Inferior parietal cortex (tissue), 1 donor: ENCODE measurements around the gene THNSL1.
"Not testable (repeated sequence)": the region's sequence is repeated elsewhere in the genome, so short reads cannot be mapped to it uniquely, and the experiment has no call there.

Source experiments
- DNase-seq: peaks from one replicate; pipeline ENCODE4 v3.0.0-alpha.2; 2016; ENCODE audit errors: extremely low spot score

THNSL1 gene

DNA sequence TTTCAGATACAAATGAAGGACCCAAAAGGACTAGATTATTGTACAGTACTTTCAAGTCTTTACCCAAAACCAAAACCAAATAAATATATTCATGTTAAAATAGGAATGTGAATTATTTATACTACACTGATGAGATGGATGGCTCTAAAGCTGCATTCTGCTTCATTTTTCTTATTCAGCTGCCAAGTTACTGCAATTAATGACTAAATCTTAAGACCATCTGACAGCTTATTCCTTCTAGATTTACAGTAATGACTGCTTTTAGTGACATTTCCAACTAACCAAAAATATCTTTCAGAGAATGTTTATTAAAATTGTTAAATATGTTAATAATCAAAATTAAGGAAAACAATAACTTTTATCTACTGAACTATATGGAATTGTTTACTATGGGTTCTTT is 21.3 kb upstream of the THNSL1 start:
- DNase-seq: no peak

DNA sequence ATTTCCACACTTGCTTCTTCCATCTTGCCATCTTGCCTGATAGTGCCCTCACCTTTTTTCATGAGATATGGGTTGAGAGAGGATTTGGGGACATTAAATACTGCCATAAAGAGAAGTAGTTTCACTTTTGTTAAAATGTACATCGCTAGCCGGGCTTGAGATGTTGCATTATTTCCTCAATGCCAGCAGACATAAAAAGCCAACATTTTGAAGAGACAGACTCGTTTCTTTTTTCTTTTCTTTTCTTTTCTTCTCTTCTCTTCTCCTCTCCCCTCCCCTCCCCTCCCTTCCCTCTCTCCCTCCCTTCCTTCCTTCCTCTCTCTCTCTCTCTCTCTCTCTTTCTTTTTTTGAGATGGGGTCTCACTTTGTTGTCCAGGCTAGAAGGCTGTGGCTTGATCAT is 18.4 kb upstream of the THNSL1 start:
- no peak for DNase-seq

DNA sequence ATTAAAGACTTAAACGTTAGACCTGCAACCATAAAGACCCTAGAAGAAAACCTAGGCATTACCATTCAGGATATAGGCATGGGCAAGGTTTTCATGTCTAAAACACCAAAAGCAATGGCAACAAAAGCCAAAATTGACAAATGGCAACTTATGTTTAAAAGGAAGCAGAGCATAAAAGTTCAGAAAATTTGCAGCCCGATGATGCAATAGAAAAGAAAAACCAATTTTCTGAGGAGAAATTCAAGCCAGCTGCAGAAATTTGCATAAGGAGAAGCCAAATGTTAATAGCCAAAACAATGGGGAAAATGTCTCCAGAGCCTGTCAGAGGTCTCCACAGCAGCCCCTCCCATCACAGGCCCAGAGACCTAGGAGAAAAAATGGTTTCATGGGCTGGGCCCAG is 4.8 kb upstream of the THNSL1 start:
- DNase-seq: not testable (repeated sequence)

DNA sequence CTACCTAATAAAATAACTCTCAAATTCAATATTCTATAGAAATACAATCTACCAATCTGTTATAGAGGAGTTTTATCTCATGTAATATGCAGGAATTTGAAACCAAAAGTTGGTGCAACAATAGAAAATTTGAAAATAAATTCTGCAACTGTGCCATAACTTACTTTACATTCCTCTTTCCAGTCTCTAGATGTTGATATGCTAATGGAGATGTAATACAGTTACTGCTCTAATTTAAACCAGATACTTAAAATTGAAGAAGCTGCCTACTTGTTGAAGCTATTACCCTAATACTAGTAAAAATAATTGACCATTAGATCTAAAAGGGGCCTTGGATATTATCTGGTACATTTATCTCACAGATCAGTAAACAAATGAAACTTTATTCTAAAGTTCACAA is 1.8 kb upstream of the THNSL1 start:
- DNase-seq: no peak

DNA sequence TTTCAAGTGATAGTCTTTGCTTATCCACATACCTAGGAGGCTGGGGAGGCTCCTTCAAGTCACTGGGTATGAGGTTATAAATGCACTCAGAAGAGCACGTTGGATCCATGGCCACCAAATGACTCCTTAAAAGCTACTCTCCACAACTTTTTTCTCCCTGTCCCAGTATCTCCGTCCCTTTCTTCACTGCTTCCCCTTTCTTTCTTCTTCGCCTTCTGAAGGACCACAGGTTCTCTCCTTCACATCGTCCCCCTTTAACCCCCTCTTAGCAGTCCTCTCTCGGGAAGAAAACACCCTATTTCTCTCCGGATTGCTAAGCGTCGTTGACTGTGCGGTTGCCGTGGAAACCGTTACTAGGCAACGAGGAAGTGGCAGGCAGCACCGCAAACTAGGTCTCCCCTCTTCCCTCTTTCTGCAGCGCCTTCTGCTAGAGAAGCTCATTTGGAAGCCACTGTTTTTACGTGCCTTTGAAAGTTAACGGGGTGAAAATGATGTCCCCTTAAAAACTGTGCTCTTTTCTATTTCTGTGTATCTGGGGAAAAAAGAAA is 510 bp upstream of the THNSL1 start, which contains the start of gene ENKUR:
Gene ENKUR, minus strand, starts transcription at position 331 of the 548 bp plus-strand sequence. Its CDS starts 222 bp downstream, at position 109.
- DNase-seq: peak; percentile 92

DNA sequence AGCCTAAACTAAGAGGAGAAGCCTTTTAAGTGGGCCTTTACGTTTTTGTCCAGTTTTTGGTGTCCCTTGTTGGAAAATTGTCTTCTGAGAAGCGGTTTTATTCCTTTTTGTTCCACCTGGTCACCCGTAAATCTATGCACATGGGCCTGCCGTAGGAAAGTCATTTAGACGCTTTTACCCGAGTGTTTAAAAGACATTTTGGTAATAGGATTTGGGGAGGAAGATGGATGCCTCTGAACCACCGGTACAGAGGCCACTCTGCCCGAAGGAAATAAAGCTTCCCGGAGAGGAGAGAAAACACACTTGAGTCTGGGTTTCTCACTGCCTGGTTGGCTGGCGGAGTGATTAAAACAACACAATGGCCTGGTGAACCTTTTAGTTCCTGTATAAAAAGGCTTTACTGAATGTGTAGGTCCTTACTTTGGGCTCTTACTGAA is 760 bp downstream of the THNSL1 start:
- peak; percentile 86 for DNase-seq

DNA sequence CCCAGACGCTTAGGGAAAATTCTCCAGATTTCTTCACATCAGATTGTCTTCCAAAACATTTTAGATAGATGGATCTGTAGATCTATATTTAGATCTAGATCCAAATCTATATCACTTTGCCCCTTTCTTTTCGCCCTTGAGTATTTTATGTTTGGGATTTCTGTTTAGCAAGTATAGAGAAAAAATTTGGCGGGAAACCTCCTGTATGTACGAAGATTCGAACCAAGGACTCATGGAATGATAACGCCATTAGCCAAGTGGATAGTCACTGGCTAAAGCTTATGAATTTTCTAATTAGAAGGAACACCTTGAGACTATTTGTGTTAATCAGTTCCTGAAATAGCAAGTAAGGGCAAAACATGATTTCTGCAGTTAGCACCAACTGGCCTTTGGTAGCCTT is 1.2 kb downstream of the THNSL1 start:
- DNase-seq: peak; percentile 15

DNA sequence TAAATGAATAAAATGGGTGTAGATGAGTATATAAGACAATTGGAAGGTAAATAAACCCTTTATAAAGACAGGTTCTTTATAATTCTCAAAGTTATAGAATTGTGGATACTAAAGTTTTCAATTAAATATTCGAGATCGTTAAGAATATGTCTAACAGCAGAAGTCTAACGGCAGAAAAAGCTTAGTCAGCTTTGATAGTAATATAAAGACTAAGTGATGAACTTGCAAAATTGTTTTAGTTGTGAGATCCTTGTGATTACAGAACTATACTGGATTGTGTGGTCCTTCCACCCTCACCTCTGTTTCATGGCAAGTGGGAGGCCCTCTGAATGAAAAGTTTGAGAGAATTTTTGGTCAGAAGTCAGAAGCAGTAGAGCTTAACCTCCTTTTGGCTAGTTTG is 2.3 kb downstream of the THNSL1 start:
- no peak for DNase-seq

DNA sequence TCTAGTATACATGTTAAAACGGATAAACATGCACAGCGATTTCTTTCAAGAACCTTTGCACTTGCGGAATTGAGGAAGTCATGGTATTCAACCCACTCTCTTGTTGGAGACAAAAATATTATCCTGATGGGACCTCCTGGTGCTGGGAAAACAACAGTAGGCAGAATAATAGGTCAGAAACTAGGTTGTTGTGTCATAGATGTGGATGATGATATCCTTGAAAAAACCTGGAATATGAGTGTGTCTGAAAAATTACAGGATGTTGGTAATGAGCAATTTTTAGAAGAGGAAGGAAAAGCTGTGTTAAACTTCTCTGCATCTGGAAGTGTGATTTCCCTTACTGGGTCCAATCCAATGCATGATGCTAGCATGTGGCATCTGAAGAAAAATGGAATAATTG is 6.9 kb downstream of the THNSL1 start:
- DNase-seq: no peak

DNA sequence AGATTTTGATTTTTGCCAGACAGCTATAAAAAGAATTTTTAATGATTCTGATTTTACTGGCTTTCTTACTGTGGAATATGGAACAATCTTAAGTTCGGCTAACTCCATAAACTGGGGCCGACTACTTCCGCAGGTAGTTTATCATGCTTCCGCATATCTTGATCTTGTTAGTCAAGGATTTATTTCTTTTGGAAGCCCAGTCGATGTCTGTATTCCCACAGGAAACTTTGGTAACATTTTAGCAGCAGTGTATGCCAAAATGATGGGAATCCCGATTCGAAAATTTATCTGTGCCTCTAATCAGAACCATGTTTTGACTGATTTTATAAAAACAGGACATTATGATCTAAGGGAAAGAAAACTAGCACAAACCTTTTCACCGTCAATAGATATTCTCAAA is 8.1 kb downstream of the THNSL1 start:
- no peak for DNase-seq

DNA sequence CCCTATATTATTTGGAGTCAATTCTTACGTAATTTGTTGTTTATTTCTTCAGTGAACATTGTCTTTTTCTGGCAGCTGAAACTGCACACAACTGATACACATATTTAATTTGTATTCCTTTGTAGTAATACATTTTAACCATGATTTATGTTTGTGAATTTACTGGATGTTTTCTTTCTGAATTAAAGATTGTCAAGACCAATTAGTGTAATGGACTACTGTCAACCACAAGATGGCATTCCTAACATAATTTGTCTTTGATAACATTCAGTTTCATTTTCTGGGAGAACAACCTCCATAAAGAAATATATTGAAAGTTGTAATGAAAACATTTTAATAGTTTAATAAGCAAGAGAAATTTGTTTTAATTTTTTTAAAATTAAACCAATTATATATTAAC is 10.1 kb downstream of the THNSL1 start:
- peak; percentile 56 for DNase-seq

DNA sequence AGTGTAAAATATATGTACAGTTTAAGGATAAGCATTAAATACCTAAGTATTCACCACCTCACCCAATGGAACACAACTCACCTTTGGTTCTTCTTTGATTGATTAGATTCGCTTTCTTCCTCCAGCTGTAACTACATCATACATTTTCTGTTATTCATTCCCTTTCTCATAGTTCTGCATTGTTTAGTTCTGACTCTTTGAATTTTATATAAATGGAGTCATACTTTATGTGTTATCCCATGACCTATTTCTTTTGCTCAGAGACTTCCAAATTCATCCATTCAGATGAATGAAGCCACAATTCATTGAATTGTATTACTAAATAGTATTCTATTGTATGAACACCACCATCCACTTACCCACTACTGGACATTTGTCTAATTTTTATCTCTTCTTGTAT is 12.3 kb downstream of the THNSL1 start:
- no peak for DNase-seq

DNA sequence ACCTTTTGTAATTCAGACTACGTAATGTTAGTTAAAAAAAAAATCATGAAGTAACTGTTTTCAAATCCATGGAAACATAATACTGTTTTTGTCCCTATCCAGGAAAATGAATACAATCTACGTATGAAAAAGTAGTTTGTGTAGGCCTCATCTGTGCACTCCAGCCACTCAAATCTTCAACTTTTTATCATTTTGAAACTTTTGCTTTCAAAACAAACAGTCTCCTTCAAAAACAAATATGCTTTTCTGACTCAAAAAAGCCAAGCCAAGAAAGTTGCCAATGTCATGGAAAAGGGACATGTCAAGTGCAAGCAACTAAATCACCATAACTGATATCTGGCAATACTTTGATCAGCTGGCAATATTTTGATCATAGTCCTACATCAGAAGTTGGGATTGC is 13.1 kb downstream of the THNSL1 start:
- DNase-seq: no peak

DNA sequence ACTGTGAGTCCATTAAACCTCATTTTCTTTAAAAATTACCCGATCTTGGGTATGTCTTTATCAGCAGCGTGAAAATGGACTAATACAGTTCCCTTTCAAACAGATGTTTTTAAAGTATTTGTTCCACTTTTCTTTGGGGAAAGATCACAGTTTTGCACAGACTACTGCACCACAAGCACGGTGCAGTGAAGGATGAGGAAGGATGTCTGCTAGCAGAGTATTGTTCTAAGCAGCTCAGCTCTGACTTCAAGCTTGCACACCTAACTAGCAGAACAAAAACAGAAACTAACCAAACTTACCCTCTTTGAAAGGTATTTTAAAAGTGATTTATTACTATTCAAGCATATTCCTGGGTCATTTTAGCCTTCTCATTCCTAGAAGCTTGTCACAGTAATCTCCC is 20.0 kb downstream of the THNSL1 start:
- DNase-seq: no peak

DNA sequence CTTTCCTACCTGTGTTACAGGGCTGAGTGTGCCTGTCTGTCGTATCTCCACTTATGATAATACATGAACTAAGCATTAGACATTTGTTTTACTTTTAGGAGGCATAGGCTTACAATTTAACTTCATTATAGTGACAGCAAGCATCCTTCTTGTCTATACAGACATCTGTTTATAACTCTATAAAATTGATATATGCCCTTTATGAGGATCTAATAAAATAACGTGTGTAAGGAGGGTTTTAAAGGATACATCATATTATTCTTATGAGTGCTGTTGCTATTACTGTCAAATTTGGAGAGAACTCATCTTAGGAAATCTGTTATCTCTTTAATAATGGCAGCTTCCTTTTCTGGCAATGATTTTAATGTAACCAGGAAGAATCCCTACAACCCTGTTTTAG is 21.9 kb downstream of the THNSL1 start:
- no peak for DNase-seq

DNA sequence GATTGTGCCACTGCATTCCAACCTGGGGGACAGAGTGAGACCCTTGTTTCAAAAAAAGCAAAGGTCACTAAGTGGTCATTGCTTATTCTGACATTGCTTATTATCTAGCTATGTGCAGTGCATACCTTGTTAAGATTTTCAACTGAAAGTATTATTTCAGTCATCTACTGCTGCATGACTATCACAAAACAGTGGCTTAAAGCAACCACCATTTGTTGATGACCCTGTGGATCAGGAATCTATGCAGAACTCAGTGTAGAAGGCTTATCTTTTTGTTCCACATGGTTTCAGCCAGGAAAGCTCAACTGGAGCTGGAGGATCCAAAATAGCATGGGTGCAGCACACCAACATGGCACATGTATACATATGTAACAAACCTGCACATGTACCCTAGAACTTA is 23.1 kb downstream of the THNSL1 start:
- DNase-seq: no peak

DNA sequence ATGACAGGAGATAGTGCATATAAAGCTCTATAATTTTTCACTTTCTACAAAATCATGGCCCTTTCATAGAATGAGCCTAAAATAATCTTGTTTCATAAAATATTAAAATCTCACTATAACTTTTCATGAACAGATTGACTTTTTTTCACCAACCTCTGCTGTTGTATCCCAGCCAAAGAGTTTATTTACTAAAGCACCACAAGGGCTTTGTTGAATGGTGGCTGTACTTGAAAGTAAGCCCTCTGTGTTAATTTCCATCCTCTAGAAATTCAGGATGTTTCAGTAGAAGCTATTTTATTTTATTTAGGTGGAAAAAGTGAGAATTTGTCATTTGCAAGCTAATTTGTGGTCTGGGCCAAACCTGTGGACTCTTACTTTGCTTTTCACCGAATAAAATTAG is 30.2 kb downstream of the THNSL1 start:
- DNase-seq: no peak

DNA sequence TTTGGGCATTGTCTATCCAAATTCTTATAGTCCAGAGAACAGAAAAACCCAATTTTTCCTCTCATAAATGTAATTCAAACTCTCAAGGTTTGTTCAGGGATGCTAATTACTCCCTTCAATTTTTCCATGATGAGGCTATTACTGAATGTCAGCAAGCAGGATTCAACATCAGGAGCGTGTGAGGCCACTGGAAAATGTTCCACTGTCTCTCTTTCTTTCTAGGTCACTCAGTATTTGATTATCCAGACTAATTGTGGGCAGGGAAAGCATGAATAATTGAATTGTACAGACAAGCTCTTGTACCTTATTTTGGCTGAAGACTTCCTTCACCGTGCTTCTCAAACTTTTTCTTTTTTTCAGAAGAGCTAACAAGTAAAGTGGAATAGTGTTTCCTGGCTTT is 30.7 kb downstream of the THNSL1 start:
- peak; percentile 13 for DNase-seq

DNA sequence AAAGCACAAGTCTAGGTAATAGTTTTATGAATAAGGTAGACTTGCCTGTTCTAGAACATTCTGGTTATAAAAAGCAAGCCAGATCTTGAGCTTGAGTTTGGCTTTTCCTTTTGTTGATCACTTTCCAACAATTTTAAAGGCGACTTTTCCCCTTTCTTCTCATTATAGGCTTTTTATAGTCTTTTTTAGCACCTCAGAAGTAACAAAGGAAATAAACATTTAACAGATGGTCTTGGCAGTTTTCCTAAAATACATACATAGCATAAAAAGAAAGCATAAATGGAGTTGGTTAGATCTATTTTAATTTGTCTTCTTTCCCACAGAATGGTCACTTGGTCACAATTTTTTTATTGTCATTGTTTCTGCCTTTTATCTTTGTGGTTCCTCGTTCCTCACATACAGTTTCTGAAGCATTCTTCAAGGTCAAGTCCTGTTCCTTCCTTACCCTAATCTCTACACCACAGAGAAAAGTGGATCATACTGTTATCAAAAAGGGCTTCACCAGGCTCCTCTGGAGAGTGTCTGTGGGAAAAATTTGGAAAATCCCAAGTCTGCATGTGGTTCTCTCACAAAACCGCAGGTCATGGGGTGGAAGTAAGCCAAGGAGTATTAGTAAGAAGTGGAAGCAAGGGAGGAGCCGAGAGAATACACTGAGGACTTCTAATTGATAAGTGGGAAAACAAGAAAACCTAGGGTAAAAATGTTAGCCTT is 31.3 kb downstream of the THNSL1 start:
- DNase-seq: peak; percentile 19

DNA sequence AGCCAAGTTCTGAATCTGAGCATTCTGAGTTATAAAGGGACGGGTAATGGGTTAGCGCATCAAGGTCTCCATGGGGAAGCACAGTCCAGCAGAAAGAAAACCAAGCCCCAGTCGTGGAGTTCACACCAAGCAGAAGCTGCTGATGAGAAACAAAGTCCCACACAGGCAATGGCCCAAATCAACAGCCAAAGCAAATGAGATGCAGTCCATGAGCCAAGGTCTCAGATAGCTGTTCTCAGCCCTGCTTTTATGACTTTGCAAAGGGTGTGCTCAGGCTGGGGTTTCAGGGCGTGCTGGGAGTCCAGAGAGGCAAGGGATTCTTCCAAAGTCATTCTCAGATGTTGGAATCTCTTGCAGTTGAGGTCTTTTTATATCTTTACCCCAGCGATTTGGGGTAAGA is 32.0 kb downstream of the THNSL1 start:
- no peak for DNase-seq

DNA sequence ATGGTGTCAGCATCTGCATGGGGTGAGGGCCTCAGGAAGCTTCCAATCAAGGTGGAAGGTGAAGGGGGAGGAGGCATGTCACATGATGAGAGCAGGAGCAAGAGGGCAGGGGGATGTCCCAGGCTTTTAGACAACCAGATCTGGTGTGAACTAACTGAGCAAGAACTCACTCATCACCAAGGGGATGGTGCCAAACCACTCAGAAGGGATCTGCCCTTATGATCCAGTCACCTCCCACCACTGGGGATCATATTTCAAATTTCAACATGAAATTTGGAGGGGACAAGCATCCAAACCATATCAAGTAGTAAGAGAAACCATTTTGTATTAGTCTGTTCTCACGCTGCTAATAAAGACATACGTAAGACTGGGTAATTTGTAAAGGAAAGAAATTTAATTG is 33.6 kb downstream of the THNSL1 start:
- DNase-seq: no peak

DNA sequence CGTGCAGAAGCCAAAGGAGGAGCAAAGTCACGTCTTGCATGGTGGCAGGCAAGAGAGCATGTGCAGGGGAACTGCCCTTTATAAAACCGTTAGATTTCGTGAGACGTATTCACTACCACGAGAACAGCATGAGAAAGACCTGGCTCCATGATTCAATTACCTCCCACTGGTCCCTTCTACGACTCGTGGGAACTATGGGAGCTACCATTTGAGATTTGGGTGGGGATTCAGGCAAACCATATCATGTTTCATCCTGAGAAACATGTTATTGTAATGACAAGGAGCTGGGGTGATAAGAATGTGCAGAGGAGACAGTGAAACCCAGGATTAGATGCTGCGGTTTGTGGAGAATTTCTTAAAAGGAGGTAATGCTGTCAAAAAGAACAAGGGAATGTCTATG is 34.0 kb downstream of the THNSL1 start:
- no peak for DNase-seq

DNA sequence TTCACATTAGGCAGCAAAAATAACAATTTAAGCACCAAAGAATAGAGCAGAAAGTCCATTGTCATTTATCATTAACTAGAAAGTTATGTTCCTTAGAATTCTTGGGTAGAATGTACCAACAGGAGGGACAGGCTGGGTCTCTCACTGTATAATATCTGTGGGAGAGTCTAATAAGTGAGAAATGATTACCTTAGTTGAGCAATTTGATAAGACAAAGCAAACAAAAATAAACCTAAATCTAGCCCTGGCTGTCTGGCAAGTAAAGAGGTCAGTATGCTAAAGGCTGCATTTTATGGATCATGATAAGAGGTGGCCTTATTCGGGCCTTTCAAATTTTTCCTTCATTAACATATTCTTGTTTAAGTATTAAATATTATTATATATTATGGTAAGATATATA is 35.6 kb downstream of the THNSL1 start:
- no peak for DNase-seq

DNA sequence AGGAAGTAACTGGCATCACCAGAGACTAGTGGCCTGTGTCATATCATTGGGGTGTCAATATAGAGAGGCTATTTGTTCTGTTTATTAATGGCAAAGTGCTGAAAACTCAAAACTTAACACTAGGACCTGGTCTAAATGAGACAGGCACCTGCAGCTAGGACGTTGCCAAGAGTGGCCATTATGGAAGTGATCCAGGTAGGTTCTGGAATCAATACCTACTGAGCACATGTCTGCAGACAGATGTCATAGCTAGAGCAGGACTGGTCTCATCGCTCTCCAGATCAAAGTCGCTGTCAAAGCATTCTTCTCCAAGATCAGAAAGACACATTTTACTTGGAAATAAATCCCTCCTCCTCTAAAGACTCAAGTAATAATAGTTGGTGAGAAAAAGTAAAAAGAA is 40.3 kb downstream of the THNSL1 start:
- DNase-seq: no peak
